SK-N-MC (cell line): Measurements from ENCODE around the gene BMPR1B.

Experiments
- DNase-seq: peaks from one replicate; pipeline ENCODE4 v3.0.0-alpha.2; 2011; ENCODE audit warnings: low read depth, low spot score
- H3K27ac ChIP-seq: fragments of 200-600 bp; sonication (generic); 2 replicates; pipeline ENCODE4 v1.5.1; 2016; ENCODE audit warnings: mixed run types
- H3K36me3 ChIP-seq: fragments of 200-600 bp; sonication (generic); 2 replicates; pipeline ENCODE4 v1.6.1; 2017; ENCODE audit warnings: antibody characterized with exemption, low read length, mixed read lengths; ENCODE audit not compliant: insufficient read depth
- H3K4me3 ChIP-seq: fragments of 200-600 bp; sonication (generic); 2 replicates; pipeline ENCODE4 v1.5.1; 2016
- H3K9ac ChIP-seq: fragments of 200-600 bp; sonication (generic); 2 replicates; pipeline ENCODE4 v1.8.0; 2017; ENCODE audit warnings: mixed run types, mixed read lengths; ENCODE audit not compliant: insufficient read length
- H3K9me3 ChIP-seq: fragments of 200-600 bp; sonication (generic); 2 replicates; pipeline ENCODE4 v1.6.1; 2017; ENCODE audit warnings: low read depth, mild to moderate bottlenecking, antibody characterized with exemption, low read length, moderate library complexity, mixed read lengths
- EZH2 ChIP-seq: fragments of 200-600 bp; sonication (generic); IDR thresholded peaks from one replicate; pipeline ENCODE4 v1.6.1; 2017; ENCODE audit warnings: antibody characterized with exemption
- FOXP2 ChIP-seq: optimal IDR thresholded peaks from 2 replicates; pipeline ENCODE3; 2011; ENCODE audit warnings: mild to moderate bottlenecking, moderate library complexity; ENCODE audit not compliant: insufficient read depth; ENCODE audit errors: extremely low read length, control extremely low read depth
- POLR2AphosphoS5 ChIP-seq: IDR thresholded peaks from 2 replicates; pipeline ENCODE4 v1.6.1; 2012; ENCODE audit warnings: mild to moderate bottlenecking, low read depth, low read length, borderline replicate concordance

BMPR1B gene

GRCh38 chr4:94934864-94935263, 177.1 kb downstream of the BMPR1B start:
- TF ChIP-seq FOXP2 (no peak), POLR2AphosphoS5 (no peak), EZH2 (no peak)
- no peaks in the 10 kb centered on the region for H3K36me3 ChIP-seq
- no peak overlapping the region for H3K27ac ChIP-seq
- no peaks in the 10 kb centered on the region for H3K9me3 ChIP-seq
- H3K4me3 ChIP-seq = no peak overlapping the region
- no peak overlapping the region for H3K9ac ChIP-seq
- DNase-seq = no peak

GRCh38 chr4:94936854-94937253, 179.1 kb downstream of the BMPR1B start:
- Histone ChIP-seq H3K9me3 (no peaks in the 10 kb centered on the region), H3K36me3 (no peaks in the 10 kb centered on the region), H3K9ac (no peak overlapping the region), H3K27ac (no peak overlapping the region), H3K4me3 (no peak overlapping the region)
- TF ChIP-seq EZH2 (no peak), FOXP2 (no peak), POLR2AphosphoS5 (no peak)
- DNase-seq = no peak

- Histone ChIP-seq H3K36me3 (no peaks in the 10 kb centered on the region), H3K9ac (no peak overlapping the region), H3K4me3 (no peak overlapping the region), H3K9me3 (no peaks in the 10 kb centered on the region), H3K27ac (no peak overlapping the region)
- no peak for TF ChIP-seq FOXP2
- TF ChIP-seq EZH2 = no peak
- no peak for TF ChIP-seq POLR2AphosphoS5
- DNase-seq = no peak
Observed at GRCh38 chr4:94939791-94940519, 182.2 kb downstream of the BMPR1B start.

- DNase-seq = no peak
- H3K4me3 ChIP-seq = no peak overlapping the region
- no peak overlapping the region for H3K9ac ChIP-seq
- no peak overlapping the region for H3K27ac ChIP-seq
- no peak for TF ChIP-seq POLR2AphosphoS5
- TF ChIP-seq FOXP2 = no peak
- TF ChIP-seq EZH2 = no peak
- no peaks in the 10 kb centered on the region for H3K9me3 ChIP-seq
- no peaks in the 10 kb centered on the region for H3K36me3 ChIP-seq
Observed at GRCh38 chr4:94940520-94940908, 182.8 kb downstream of the BMPR1B start.

GRCh38 chr4:94941706-94942105, 184.0 kb downstream of the BMPR1B start:
- no peaks in the 10 kb centered on the region for H3K36me3 ChIP-seq
- H3K27ac ChIP-seq = no peak overlapping the region
- no peak overlapping the region for H3K4me3 ChIP-seq
- H3K9me3 ChIP-seq = no peaks in the 10 kb centered on the region
- TF ChIP-seq EZH2 (no peak), POLR2AphosphoS5 (no peak), FOXP2 (no peak)
- DNase-seq = no peak
- no peak overlapping the region for H3K9ac ChIP-seq

- no peak for DNase-seq
Observed at GRCh38 chr4:94944726-94945125, 187.0 kb downstream of the BMPR1B start.

GRCh38 chr4:94947681-94948108, 189.9 kb downstream of the BMPR1B start:
- TF ChIP-seq EZH2 (no peak), FOXP2 (no peak), POLR2AphosphoS5 (no peak)
- H3K9me3 ChIP-seq = no peaks in the 10 kb centered on the region
- no peak overlapping the region for H3K27ac ChIP-seq
- H3K4me3 ChIP-seq = no peak overlapping the region
- H3K9ac ChIP-seq = no peak overlapping the region
- H3K36me3 ChIP-seq = no peaks in the 10 kb centered on the region
- DNase-seq = no peak

More at GRCh38 chr4:94944726-94945125, 187.0 kb downstream of the BMPR1B start:
- Histone ChIP-seq H3K4me3 (no peak overlapping the region), H3K9ac (no peak overlapping the region), H3K9me3 (no peaks in the 10 kb centered on the region), H3K36me3 (no peaks in the 10 kb centered on the region), H3K27ac (no peak overlapping the region)
- TF ChIP-seq POLR2AphosphoS5 (no peak), FOXP2 (no peak), EZH2 (no peak)

- H3K36me3 ChIP-seq = no peaks in the 10 kb centered on the region
- no peak overlapping the region for H3K27ac ChIP-seq
- H3K4me3 ChIP-seq = no peak overlapping the region
- DNase-seq = no peak
- H3K9ac ChIP-seq = no peak overlapping the region
- no peaks in the 10 kb centered on the region for H3K9me3 ChIP-seq
- TF ChIP-seq EZH2 (no peak), POLR2AphosphoS5 (no peak), FOXP2 (no peak)
Observed at GRCh38 chr4:94954251-94954650, 196.5 kb downstream of the BMPR1B start.

- TF ChIP-seq EZH2 (no peak), FOXP2 (no peak), POLR2AphosphoS5 (no peak)
- no peak for DNase-seq
Observed at GRCh38 chr4:94957030-94957429, 199.3 kb downstream of the BMPR1B start.

More at GRCh38 chr4:94957030-94957429, 199.3 kb downstream of the BMPR1B start:
- Histone ChIP-seq H3K27ac (no peak overlapping the region), H3K9me3 (no peaks in the 10 kb centered on the region), H3K9ac (no peak overlapping the region), H3K4me3 (no peak overlapping the region), H3K36me3 (no peaks in the 10 kb centered on the region)
